Heart right ventricle (tissue), 16 donors: Measurements from ENCODE around the gene SLC1A4. TPM values are rescaled to one million over a fixed set of nuclear protein-coding genes. Genes with fewer than 3 reads are reported as not detected.

ENCODE experiments used
- ATAC-seq, 8 donors: fragments of 200-7000 bp; cut with Tn5 transposase; one replicate each; pipeline ENCODE4 v1.9.1; 2020; ENCODE audit warnings: mild to moderate bottlenecking in 8 of 8, moderate library complexity in 8 of 8, moderate number of reproducible peaks in 1 of 8
- DNase-seq, 2 donors: peaks; one replicate each; pipeline ENCODE4 v3.0.0-alpha.2; 2020
- H3K27ac ChIP-seq, 10 donors: fragments of 200-600 bp; sonication (generic) in 2 of 10; one replicate each; pipeline versions ENCODE4 v1.5.0 to v1.8.0; 2020 to 2022; ENCODE audit warnings: mild to moderate bottlenecking in 3 of 10
- H3K27me3 ChIP-seq, 7 donors: fragments of 200-600 bp; one replicate each; pipeline ENCODE4 v1.8.0; 2021 to 2022; ENCODE audit warnings: mild to moderate bottlenecking in 2 of 7
- H3K36me3 ChIP-seq, 9 donors: fragments of 200-600 bp; sonication (generic) in 1 of 9; one replicate each; pipeline versions ENCODE4 v1.5.0 to v1.8.0; 2020 to 2022; ENCODE audit warnings: mild to moderate bottlenecking in 2 of 9
- H3K4me1 ChIP-seq, 9 donors: fragments of 200-600 bp; sonication (generic) in 1 of 9; one replicate each; pipeline versions ENCODE4 v1.5.0 to v1.8.0; 2020 to 2022; ENCODE audit warnings: mild to moderate bottlenecking in 4 of 9
- H3K4me3 ChIP-seq, 10 donors: fragments of 200-600 bp; sonication (generic) in 2 of 10; one replicate each; pipeline versions ENCODE4 v1.5.0 to v1.8.0; 2020 to 2022; ENCODE audit warnings: mild to moderate bottlenecking in 7 of 10, moderate library complexity in 2 of 10
- H3K9me3 ChIP-seq, 11 donors: fragments of 200-600 bp in 10 of 11; sonication (generic) in 2 of 11; one replicate each; pipeline versions ENCODE4 v1.5.0 to v1.8.0; 2013 to 2022; ENCODE audit warnings: mild to moderate bottlenecking in 2 of 11, control low read depth in 1 of 11, moderate library complexity in 1 of 11
- CTCF ChIP-seq, 9 donors: fragments of 200-600 bp; sonication (generic) in 2 of 9; IDR thresholded peaks; one replicate each; pipeline versions ENCODE4 v1.5.0 to v1.8.0; 2021 to 2022; ENCODE audit warnings: antibody characterized with exemption in 9 of 9, mild to moderate bottlenecking in 5 of 9, moderate library complexity in 1 of 9
- WGBS, 2 donors: extraction: QIAGEN DNeasy Blood & Tissue Kit; methylation state at CpG; one replicate each; pipeline ENCODE4 v1.1.7; 2013; ENCODE audit warnings: inconsistent platforms in 1 of 2; 5-methylcytosine and 5-hydroxymethylcytosine counted together
- intact Hi-C, 10 donors: fragments of 100-400 bp; cut with DNase I; formaldehyde crosslinking; loops; one replicate each; pipeline versions ENCODE4 v1.11.1 to v1.14.2; 2022
- polyA plus RNA-seq, 2 donors: library from polyadenylated mRNA; stranded (reverse); fragments of 200-250 nt; gene quantifications; one replicate each; pipeline ENCODE4 v1.2.3, GENCODE V29; 2013
- total RNA-seq, 10 donors: library from RNA; stranded (reverse); fragmentation: NEBNext Ultra II Directional in 3 of 10; extraction: Animal tissue kit (Norgen Biotek cat#: 25700) in 3 of 10; gene quantifications; one replicate each; pipeline versions ENCODE4 v1.2.1 to v1.2.4, GENCODE V29; 2021 to 2023
- donor health status: Arrhythmogenic right ventricular cardiomyopathy.
- donor health status: ischemic (EF 13 %, LVEDD 7.1; RV severe dilation, severe dysfunction).
- donor health status: healthy with polysubstance abuse.
- donor health status: DM: no; HTN: yes; CAD: no.
- donor health status: DM: no; HTN: no; CAD: no.
- donor health status: ischemic (EF 25% LVEDD 6.9; RV normal size, moderate dysfunction).
- donor health status: ischemic (EF 25% LVEDD 5.7; RV mildly dilated, moderate dysfunction).
- donor health status: healthy.
- donor health status: DM: yes; HTN: yes; CAD: no.
- donor health status: Ischemic cardiomyopathy.
- donor health status: ischemic (EF 35%, LVEDD 5.7; RV mildly dilated, moderate dysfunction).
- donor health status: nonischemic (EF 11% LVEDD 7.7; RV severe dilation, severe dysfunction).
- donor health status: DM: yes; HTN: yes; CAD: no.
- donor health status: PGD.
- donor health status: ischemic (EF 29% LVEDD 5.4; RV normal size, mild dysfunction).
- donor health status: nonischemic (EF 23%, LVEDD 6.1; RV moderate dilation, normal function).

The SLC1A4 gene
- total and polyA plus RNA-seq, 12 donors, result 2.1 to 18.7 (median 11.3) TPM

- Histone ChIP-seq H3K27me3 (no peaks in the 10 kb centered on the region), H3K4me3 (no peak overlapping the region), H3K36me3 (no peaks in the 10 kb centered on the region), H3K27ac (no peak overlapping the region), H3K4me1 (peaks cover 0 to 10% (median 0%) of the 10 kb centered on the region in 9 donors), H3K9me3 (peaks cover 0 to 11% (median 5%) of the 10 kb centered on the region in 11 donors)
- TF ChIP-seq CTCF (IDR thresholded peaks at IDR 0.05), result no peak
- DNase-seq (no peak), ATAC-seq (no peak)
- intact Hi-C loops, result loop anchor here in 1 of 10 donors (5.0 kb wide), 1 partner anchor 50 kb away; no protein-coding TSS in a partner anchor
- 91 to 94% methylated on average over 15 of the region's 15 CpGs for WGBS, 2 donors
Measured at GRCh38 chr2:64952511-64953482, 36.4 kb upstream of the SLC1A4 start.

GRCh38 chr2:64955467-64955866, 33.7 kb upstream of the SLC1A4 start:
- no peaks in the 10 kb centered on the region for H3K36me3 ChIP-seq
- H3K27me3 ChIP-seq, result no peaks in the 10 kb centered on the region
- DNase-seq (no peak), ATAC-seq (no peak)
- no peak overlapping the region for H3K4me3 ChIP-seq
- H3K27ac ChIP-seq, result no peak overlapping the region
- no peak for TF ChIP-seq CTCF (IDR thresholded peaks at IDR 0.05)
- H3K4me1 ChIP-seq, result peaks cover 0 to 11% (median 0%) of the 10 kb centered on the region in 9 donors
- peaks cover 0 to 11% (median 5%) of the 10 kb centered on the region in 11 donors for H3K9me3 ChIP-seq
- WGBS, 2 donors, result 83 to 93% methylated on average over 2 of the region's 2 CpGs
- intact Hi-C loops, result no loop called here

GRCh38 chr2:64957109-64957903, 31.9 kb upstream of the SLC1A4 start:
- Histone ChIP-seq H3K36me3 (no peaks in the 10 kb centered on the region), H3K27ac (peak overlapping the region in 3 of 10 donors; percentile 4 to 37 (median 34)), H3K9me3 (peaks cover 0 to 11% (median 5%) of the 10 kb centered on the region in 11 donors), H3K4me3 (no peak overlapping the region), H3K27me3 (no peaks in the 10 kb centered on the region), H3K4me1 (peaks cover 0 to 11% (median 0%) of the 10 kb centered on the region in 9 donors)
- peak in 1 of 2 donors; percentile 17 for DNase-seq
- 44 to 58% methylated on average over 9 of the region's 9 CpGs for WGBS, 2 donors
- no peak for TF ChIP-seq CTCF (IDR thresholded peaks at IDR 0.05)
- ATAC-seq, result peak; percentile 38 to 93 (median 86)
- intact Hi-C loops, result no loop called here

GRCh38 chr2:64958556-64958955, 30.6 kb upstream of the SLC1A4 start:
- no peaks in the 10 kb centered on the region for H3K36me3 ChIP-seq
- intact Hi-C loops, result no loop called here
- 91% methylated on average over 9 of the region's 9 CpGs for WGBS, 2 donors
- peaks cover 0 to 11% (median 0%) of the 10 kb centered on the region in 9 donors for H3K4me1 ChIP-seq
- H3K27ac ChIP-seq, result no peak overlapping the region
- no peak for DNase-seq
- peak in 2 of 8 donors; percentile 8 to 16 for ATAC-seq
- peaks cover 0 to 11% (median 5%) of the 10 kb centered on the region in 11 donors for H3K9me3 ChIP-seq
- H3K27me3 ChIP-seq, result no peaks in the 10 kb centered on the region
- H3K4me3 ChIP-seq, result no peak overlapping the region
- TF ChIP-seq CTCF (IDR thresholded peaks at IDR 0.05), result no peak
